Measurements from ENCODE around the gene SF1.

Gene SF1

GRCh38 chr11:64790205-64791095, 12.1 kb upstream of the SF1 start:
- Histone ChIP-seq H3K4me1 (ENCODE audit: control insufficient read depth in 1 of 2, insufficient read depth in 2 of 2, low read length in 2 of 2) (peaks cover 3 to 5% of the 10 kb centered on the region in 2 donors), H3K9me3 (ENCODE audit: control insufficient read depth in 1 of 2, low read length in 2 of 2) (no peaks in the 10 kb centered on the region), H3K4me3 (ENCODE audit: low read depth in 1 of 2, low read length in 2 of 2) (no peak overlapping the region), H3K27me3 (ENCODE audit: low read depth, low read length) (no peaks in the 10 kb centered on the region), H3K36me3 (ENCODE audit: control insufficient read depth in 1 of 2, insufficient read depth in 2 of 2, low read length in 2 of 2) (peaks cover 3 to 33% of the 10 kb centered on the region in 2 donors), H3K27ac (ENCODE audit: low read length) (no peak overlapping the region)

GRCh38 chr11:64789331-64790204, 11.2 kb upstream of the SF1 start:
- no peaks in the 10 kb centered on the region for H3K27me3 ChIP-seq (ENCODE audit: low read depth, low read length)
- H3K9me3 ChIP-seq (ENCODE audit: control insufficient read depth in 1 of 2, low read length in 2 of 2), result no peaks in the 10 kb centered on the region
- H3K4me3 ChIP-seq (ENCODE audit: low read depth in 1 of 2, low read length in 2 of 2), result no peak overlapping the region
- peaks cover 3 to 33% of the 10 kb centered on the region in 2 donors for H3K36me3 ChIP-seq (ENCODE audit: control insufficient read depth in 1 of 2, insufficient read depth in 2 of 2, low read length in 2 of 2)
- peaks cover 3 to 5% of the 10 kb centered on the region in 2 donors for H3K4me1 ChIP-seq (ENCODE audit: control insufficient read depth in 1 of 2, insufficient read depth in 2 of 2, low read length in 2 of 2)
- no peak overlapping the region for H3K27ac ChIP-seq (ENCODE audit: low read length)

- peaks cover 3 to 33% of the 10 kb centered on the region in 2 donors for H3K36me3 ChIP-seq (ENCODE audit: control insufficient read depth in 1 of 2, insufficient read depth in 2 of 2, low read length in 2 of 2)
- H3K27ac ChIP-seq (ENCODE audit: low read length), result no peak overlapping the region
- H3K4me1 ChIP-seq (ENCODE audit: control insufficient read depth in 1 of 2, insufficient read depth in 2 of 2, low read length in 2 of 2), result peaks cover 3 to 5% of the 10 kb centered on the region in 2 donors
These were observed 10.2 kb upstream of the SF1 start for GRCh38 chr11:64788321-64789215.

GRCh38 chr11:64787526-64788320, 9.4 kb upstream of the SF1 start:
- Histone ChIP-seq H3K36me3 (ENCODE audit: control insufficient read depth in 1 of 2, insufficient read depth in 2 of 2, low read length in 2 of 2) (peaks cover 3 to 33% of the 10 kb centered on the region in 2 donors), H3K4me1 (ENCODE audit: control insufficient read depth in 1 of 2, insufficient read depth in 2 of 2, low read length in 2 of 2) (peaks cover 3 to 5% of the 10 kb centered on the region in 2 donors), H3K27me3 (ENCODE audit: low read depth, low read length) (no peaks in the 10 kb centered on the region), H3K4me3 (ENCODE audit: low read depth in 1 of 2, low read length in 2 of 2) (no peak overlapping the region), H3K27ac (ENCODE audit: low read length) (no peak overlapping the region), H3K9me3 (ENCODE audit: control insufficient read depth in 1 of 2, low read length in 2 of 2) (no peaks in the 10 kb centered on the region)

More at GRCh38 chr11:64788321-64789215, 10.2 kb upstream of the SF1 start:
- Histone ChIP-seq H3K27me3 (ENCODE audit: low read depth, low read length) (no peaks in the 10 kb centered on the region), H3K4me3 (ENCODE audit: low read depth in 1 of 2, low read length in 2 of 2) (no peak overlapping the region), H3K9me3 (ENCODE audit: control insufficient read depth in 1 of 2, low read length in 2 of 2) (no peaks in the 10 kb centered on the region)

GRCh38 chr11:64786308-64786707, 8.0 kb upstream of the SF1 start:
- peaks cover 3 to 5% of the 10 kb centered on the region in 2 donors for H3K4me1 ChIP-seq (ENCODE audit: control insufficient read depth in 1 of 2, insufficient read depth in 2 of 2, low read length in 2 of 2)
- H3K27me3 ChIP-seq (ENCODE audit: low read depth, low read length), result no peaks in the 10 kb centered on the region
- peaks cover 3 to 19% of the 10 kb centered on the region in 2 donors for H3K36me3 ChIP-seq (ENCODE audit: control insufficient read depth in 1 of 2, insufficient read depth in 2 of 2, low read length in 2 of 2)
- no peak overlapping the region for H3K4me3 ChIP-seq (ENCODE audit: low read depth in 1 of 2, low read length in 2 of 2)
- H3K27ac ChIP-seq (ENCODE audit: low read length), result no peak overlapping the region
- no peaks in the 10 kb centered on the region for H3K9me3 ChIP-seq (ENCODE audit: control insufficient read depth in 1 of 2, low read length in 2 of 2)

- H3K36me3 ChIP-seq (ENCODE audit: control insufficient read depth in 1 of 2, insufficient read depth in 2 of 2, low read length in 2 of 2), result peaks cover 0 to 15% of the 10 kb centered on the region in 2 donors
- no peaks in the 10 kb centered on the region for H3K27me3 ChIP-seq (ENCODE audit: low read depth, low read length)
- H3K4me1 ChIP-seq (ENCODE audit: control insufficient read depth in 1 of 2, insufficient read depth in 2 of 2, low read length in 2 of 2), result peaks cover 3 to 5% of the 10 kb centered on the region in 2 donors
- no peak overlapping the region for H3K4me3 ChIP-seq (ENCODE audit: low read depth in 1 of 2, low read length in 2 of 2)
- H3K27ac ChIP-seq (ENCODE audit: low read length), result no peak overlapping the region
- no peaks in the 10 kb centered on the region for H3K9me3 ChIP-seq (ENCODE audit: control insufficient read depth in 1 of 2, low read length in 2 of 2)
These were observed 6.7 kb upstream of the SF1 start for GRCh38 chr11:64784813-64785581.

GRCh38 chr11:64778223-64778472, 194 bp downstream of the SF1 start:
- H3K4me1 ChIP-seq (ENCODE audit: control insufficient read depth in 1 of 2, insufficient read depth in 2 of 2, low read length in 2 of 2), result peaks cover 13 to 39% of the 10 kb centered on the region in 2 donors
- H3K9me3 ChIP-seq (ENCODE audit: control insufficient read depth in 1 of 2, low read length in 2 of 2), result no peaks in the 10 kb centered on the region
- peaks cover 23 to 34% of the 10 kb centered on the region in 2 donors for H3K36me3 ChIP-seq (ENCODE audit: control insufficient read depth in 1 of 2, insufficient read depth in 2 of 2, low read length in 2 of 2)
- no peak overlapping the region for H3K27ac ChIP-seq (ENCODE audit: low read length)
- H3K27me3 ChIP-seq (ENCODE audit: low read depth, low read length), result no peaks in the 10 kb centered on the region
- H3K4me3 ChIP-seq (ENCODE audit: low read depth in 1 of 2, low read length in 2 of 2), result peak overlapping the region in 1 of 2 donors; percentile 71

GRCh38 chr11:64777449-64778222, 706 bp downstream of the SF1 start:
- no peaks in the 10 kb centered on the region for H3K9me3 ChIP-seq (ENCODE audit: control insufficient read depth in 1 of 2, low read length in 2 of 2)
- H3K4me3 ChIP-seq (ENCODE audit: low read depth in 1 of 2, low read length in 2 of 2), result peak overlapping the region; percentile 80 to 96
- peaks cover 13 to 44% of the 10 kb centered on the region in 2 donors for H3K4me1 ChIP-seq (ENCODE audit: control insufficient read depth in 1 of 2, insufficient read depth in 2 of 2, low read length in 2 of 2)
- no peaks in the 10 kb centered on the region for H3K27me3 ChIP-seq (ENCODE audit: low read depth, low read length)
- peaks cover 28 to 39% of the 10 kb centered on the region in 2 donors for H3K36me3 ChIP-seq (ENCODE audit: control insufficient read depth in 1 of 2, insufficient read depth in 2 of 2, low read length in 2 of 2)
- peak overlapping the region; percentile 79 for H3K27ac ChIP-seq (ENCODE audit: low read length)

GRCh38 chr11:64776875-64777274, 1.5 kb downstream of the SF1 start:
- peaks cover 13 to 51% of the 10 kb centered on the region in 2 donors for H3K4me1 ChIP-seq (ENCODE audit: control insufficient read depth in 1 of 2, insufficient read depth in 2 of 2, low read length in 2 of 2)
- peak overlapping the region; percentile 80 to 96 for H3K4me3 ChIP-seq (ENCODE audit: low read depth in 1 of 2, low read length in 2 of 2)
- peaks cover 35 to 45% of the 10 kb centered on the region in 2 donors for H3K36me3 ChIP-seq (ENCODE audit: control insufficient read depth in 1 of 2, insufficient read depth in 2 of 2, low read length in 2 of 2)
- peak overlapping the region; percentile 79 for H3K27ac ChIP-seq (ENCODE audit: low read length)
- H3K27me3 ChIP-seq (ENCODE audit: low read depth, low read length), result no peaks in the 10 kb centered on the region
- H3K9me3 ChIP-seq (ENCODE audit: control insufficient read depth in 1 of 2, low read length in 2 of 2), result no peaks in the 10 kb centered on the region
